Heart left ventricle (tissue), 16 donors: ENCODE data around the gene FRK. TPM values are rescaled to one million over a fixed set of nuclear protein-coding genes. Genes with fewer than 3 reads are reported as not detected.
A peak's percentile ranks its signal among the peaks of the same experiment; 100 is the strongest.
"Not testable (repeated sequence)": the region's sequence is repeated elsewhere in the genome, so short reads cannot be mapped to it uniquely, and the experiment has no call there.

Source experiments
- ATAC-seq, 4 donors: fragments of 200-7000 bp; cut with Tn5 transposase; one replicate each; pipeline ENCODE4 v1.9.1; 2020 to 2022; ENCODE audit warnings: moderate library complexity in 4 of 4, mild to moderate bottlenecking in 3 of 4, moderate number of reproducible peaks in 1 of 4
- DNase-seq, 5 donors: peaks; one replicate each; pipeline ENCODE4 v3.0.0-alpha.2; 2020
- H3K27ac ChIP-seq, 12 donors: fragments of 200-600 bp; sonication (generic) in 4 of 12; one replicate each; pipeline versions ENCODE4 v1.5.0 to v1.8.0; 2016 to 2022; ENCODE audit warnings: mild to moderate bottlenecking in 2 of 12
- H3K27me3 ChIP-seq, 9 donors: fragments of 200-600 bp; sonication (generic) in 2 of 9; one replicate each; pipeline versions ENCODE4 v1.5.1 to v1.8.0; 2016 to 2022; ENCODE audit warnings: mild to moderate bottlenecking in 3 of 9
- H3K36me3 ChIP-seq, 9 donors: fragments of 200-600 bp; sonication (generic) in 2 of 9; one replicate each; pipeline versions ENCODE4 v1.5.0 to v1.8.0; 2018 to 2022; ENCODE audit warnings: mild to moderate bottlenecking in 2 of 9
- H3K4me1 ChIP-seq, 12 donors: fragments of 200-600 bp; sonication (generic) in 4 of 12; one replicate each; pipeline versions ENCODE4 v1.5.0 to v1.8.0; 2016 to 2022; ENCODE audit warnings: mild to moderate bottlenecking in 3 of 12
- H3K4me3 ChIP-seq, 12 donors: fragments of 200-600 bp; sonication (generic) in 4 of 12; one replicate each; pipeline versions ENCODE4 v1.5.0 to v1.8.0; 2017 to 2022; ENCODE audit warnings: mild to moderate bottlenecking in 9 of 12, moderate library complexity in 4 of 12
- H3K9me3 ChIP-seq, 12 donors: fragments of 200-600 bp; sonication (generic) in 4 of 12; one replicate each; pipeline versions ENCODE4 v1.5.0 to v1.8.0; 2016 to 2022; ENCODE audit warnings: mild to moderate bottlenecking in 1 of 12
- POLR2A ChIP-seq, 2 donors: fragments of 450-650 bp; IDR thresholded peaks; one replicate each; pipeline ENCODE4 v1.6.1; 2017; ENCODE audit warnings: antibody characterized with exemption in 2 of 2, mild to moderate bottlenecking in 2 of 2, moderate library complexity in 2 of 2
- WGBS, 4 donors: extraction: QIAGEN DNeasy Blood & Tissue Kit in 2 of 4; methylation state at CpG; one replicate each; pipeline versions ENCODE4 v1.1.5 to v1.1.7; 2013 to 2018; 5-methylcytosine and 5-hydroxymethylcytosine counted together
- intact Hi-C, 10 donors: fragments of 100-400 bp; cut with DNase I; formaldehyde crosslinking; loops; one replicate each; pipeline versions ENCODE4 v1.11.1 to v1.14.2; 2022
- polyA plus RNA-seq, 2 donors: library from polyadenylated mRNA; stranded (reverse); fragments of 200-250 nt; gene quantifications; one replicate each; pipeline ENCODE4 v1.2.3, GENCODE V29; 2013
- total RNA-seq, 9 donors: library from RNA; depleted of rRNA in 2 of 9; stranded (reverse); fragments of >200 nt in 2 of 9; fragmentation: NEBNext Ultra II Directional in 3 of 9; extraction: Animal tissue kit (Norgen Biotek cat#: 25700) in 3 of 9; gene quantifications; one replicate each; pipeline versions ENCODE4 v1.1.0 to v1.2.4, GENCODE V29; 2016 to 2023
- TF ChIP-seq, protein P1 (sequence below), 12 donors: fragments of 200-600 bp; sonication (generic) in 4 of 12; IDR thresholded peaks; one replicate each; pipeline versions ENCODE4 v1.5.0 to v1.8.0; 2018 to 2022; ENCODE audit warnings: antibody characterized with exemption in 12 of 12, mild to moderate bottlenecking in 5 of 12
- donor health status: ischemic (EF 13 %, LVEDD 7.1; RV severe dilation, severe dysfunction).
- donor health status: healthy with polysubstance abuse.
- donor health status: DM: no; HTN: yes; CAD: no.
- donor health status: DM: no; HTN: no; CAD: no.
- donor health status: ischemic (EF 25% LVEDD 6.9; RV normal size, moderate dysfunction).
- donor health status: ischemic (EF 25% LVEDD 5.7; RV mildly dilated, moderate dysfunction).
- donor health status: healthy.
- donor health status: DM: yes; HTN: yes; CAD: no.
- donor health status: ischemic (EF 35%, LVEDD 5.7; RV mildly dilated, moderate dysfunction).
- donor health status: nonischemic (EF 11% LVEDD 7.7; RV severe dilation, severe dysfunction).
- donor health status: DM: yes; HTN: yes; CAD: no.
- donor health status: PGD.
- donor health status: ischemic (EF 29% LVEDD 5.4; RV normal size, mild dysfunction).
- donor health status: nonischemic (EF 23%, LVEDD 6.1; RV moderate dilation, normal function).

Gene FRK
- total and polyA plus RNA-seq, 11 donors = 1.4 to 10.8 (median 6.3) TPM

DNA sequence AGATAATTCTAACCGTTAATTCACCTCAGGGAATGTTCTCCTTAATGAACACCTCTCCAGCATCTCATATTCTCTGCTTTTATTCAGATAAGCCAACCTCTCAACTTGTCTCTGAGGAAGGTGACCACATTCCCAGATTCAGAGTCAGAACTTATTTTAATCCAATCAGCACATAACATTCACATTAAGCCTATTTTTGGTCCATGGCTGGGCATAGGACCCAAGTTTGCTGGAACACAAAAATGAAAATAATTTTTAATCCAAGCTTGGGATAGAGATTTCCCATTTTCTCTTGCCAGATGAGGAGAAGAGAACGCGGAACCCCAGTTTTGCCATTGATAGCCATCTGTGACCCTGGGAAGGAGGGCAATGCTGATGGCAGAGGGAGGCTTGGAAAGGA, 126.5 kb downstream of the FRK start:
- Histone ChIP-seq H3K9me3 (no peaks in the 10 kb centered on the region), H3K27me3 (no peaks in the 10 kb centered on the region), H3K4me1 (peaks cover 0 to 7% (median 0%) of the 10 kb centered on the region in 12 donors), H3K36me3 (no peaks in the 10 kb centered on the region), H3K4me3 (no peak overlapping the region), H3K27ac (peak overlapping the region in 2 of 12 donors; percentile 38 to 40)
- no peak for ATAC-seq
- intact Hi-C loops = no loop called here
- TF ChIP-seq, protein P1, sequence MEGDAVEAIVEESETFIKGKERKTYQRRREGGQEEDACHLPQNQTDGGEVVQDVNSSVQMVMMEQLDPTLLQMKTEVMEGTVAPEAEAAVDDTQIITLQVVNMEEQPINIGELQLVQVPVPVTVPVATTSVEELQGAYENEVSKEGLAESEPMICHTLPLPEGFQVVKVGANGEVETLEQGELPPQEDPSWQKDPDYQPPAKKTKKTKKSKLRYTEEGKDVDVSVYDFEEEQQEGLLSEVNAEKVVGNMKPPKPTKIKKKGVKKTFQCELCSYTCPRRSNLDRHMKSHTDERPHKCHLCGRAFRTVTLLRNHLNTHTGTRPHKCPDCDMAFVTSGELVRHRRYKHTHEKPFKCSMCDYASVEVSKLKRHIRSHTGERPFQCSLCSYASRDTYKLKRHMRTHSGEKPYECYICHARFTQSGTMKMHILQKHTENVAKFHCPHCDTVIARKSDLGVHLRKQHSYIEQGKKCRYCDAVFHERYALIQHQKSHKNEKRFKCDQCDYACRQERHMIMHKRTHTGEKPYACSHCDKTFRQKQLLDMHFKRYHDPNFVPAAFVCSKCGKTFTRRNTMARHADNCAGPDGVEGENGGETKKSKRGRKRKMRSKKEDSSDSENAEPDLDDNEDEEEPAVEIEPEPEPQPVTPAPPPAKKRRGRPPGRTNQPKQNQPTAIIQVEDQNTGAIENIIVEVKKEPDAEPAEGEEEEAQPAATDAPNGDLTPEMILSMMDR (IDR thresholded peaks at IDR 0.05) = no peak
- TF ChIP-seq POLR2A (IDR thresholded peaks at IDR 0.05) = no peak
- DNase-seq = no peak
- 68 to 79% (median 74%) methylated on average over 3 of the region's 3 CpGs for WGBS, 4 donors

- Histone ChIP-seq H3K27me3 (no peaks in the 10 kb centered on the region), H3K4me3 (no peak overlapping the region), H3K27ac (no peak overlapping the region), H3K36me3 (no peaks in the 10 kb centered on the region), H3K4me1 (peaks cover 0 to 7% (median 0%) of the 10 kb centered on the region in 12 donors), H3K9me3 (no peaks in the 10 kb centered on the region)
- WGBS, 4 donors = 44 to 76% (median 54%) methylated on average over 1 of the region's 1 CpG
- ATAC-seq = no peak
- intact Hi-C loops = no loop called here
- DNase-seq = no peak
- no peak for TF ChIP-seq POLR2A (IDR thresholded peaks at IDR 0.05)
- TF ChIP-seq, protein P1 (IDR thresholded peaks at IDR 0.05) = no peak
Observed at GRCh38 chr6:115932481-115932880, 128.2 kb downstream of the FRK start.

DNA sequence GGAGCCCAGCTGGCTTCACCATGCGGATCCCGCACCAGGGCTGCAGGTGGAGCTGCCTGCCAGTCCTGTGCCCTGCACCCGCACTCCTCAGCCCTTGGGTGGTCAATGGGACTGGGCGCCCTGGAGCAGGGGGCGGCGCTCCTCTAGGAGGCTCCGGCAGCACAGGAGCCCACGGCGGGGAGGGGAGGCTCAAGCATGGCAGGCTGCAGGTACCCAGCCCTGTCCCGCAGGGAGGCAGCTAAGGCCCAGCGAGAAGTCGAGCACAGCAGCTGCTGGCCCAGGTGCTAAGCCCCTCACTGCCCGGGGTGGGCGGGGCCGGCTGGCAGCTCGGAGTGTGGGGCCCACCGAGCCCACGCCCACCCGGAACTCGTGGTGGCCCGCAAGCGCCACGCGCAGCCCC, 132.7 kb downstream of the FRK start:
- H3K27me3 ChIP-seq, ATAC-seq, H3K4me1 ChIP-seq, H3K36me3 ChIP-seq, H3K27ac ChIP-seq, H3K4me3 ChIP-seq, H3K9me3 ChIP-seq, intact Hi-C loops: not testable (repeated sequence)
- DNase-seq = peak in 1 of 5 donors; percentile 53
- 93 to 98% (median 95%) methylated on average over 4 to 24 of the region's 24 CpGs for WGBS, 4 donors

DNA sequence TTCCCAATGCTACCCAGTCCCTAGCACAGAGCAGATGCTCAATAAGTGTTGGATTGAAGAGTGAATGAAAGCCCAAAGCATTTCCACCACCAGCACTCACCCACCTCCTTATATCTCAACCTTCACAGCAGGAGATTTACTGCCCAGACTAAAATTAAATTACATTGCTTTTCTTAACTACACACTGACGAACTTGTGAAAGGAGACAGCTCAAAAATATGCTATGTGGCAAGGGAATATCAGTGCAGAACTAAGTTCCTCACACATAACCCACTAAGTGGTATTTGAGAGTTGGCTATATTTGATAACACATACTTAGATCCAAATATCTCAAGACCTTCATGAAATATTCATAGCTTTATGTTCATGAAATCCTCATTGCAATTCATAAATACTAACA, 137.7 kb downstream of the FRK start:
- H3K36me3 ChIP-seq = no peaks in the 10 kb centered on the region
- DNase-seq (no peak), ATAC-seq (no peak)
- intact Hi-C loops = no loop called here
- 17 to 34% (median 29%) methylated on average over 1 of the region's 1 CpG for WGBS, 4 donors
- no peaks in the 10 kb centered on the region for H3K27me3 ChIP-seq
- no peak overlapping the region for H3K4me3 ChIP-seq
- H3K4me1 ChIP-seq = peaks cover 0 to 9% (median 0%) of the 10 kb centered on the region in 12 donors
- H3K9me3 ChIP-seq = no peaks in the 10 kb centered on the region
- TF ChIP-seq, protein P1 (IDR thresholded peaks at IDR 0.05) = no peak
- TF ChIP-seq POLR2A (IDR thresholded peaks at IDR 0.05) = no peak
- H3K27ac ChIP-seq = no peak overlapping the region

GRCh38 chr6:115914098-115914497, 146.6 kb downstream of the FRK start:
- Histone ChIP-seq H3K9me3 (no peaks in the 10 kb centered on the region), H3K36me3 (no peaks in the 10 kb centered on the region), H3K4me3 (no peak overlapping the region), H3K4me1 (no peaks in the 10 kb centered on the region), H3K27ac (no peak overlapping the region), H3K27me3 (peaks cover 0 to 2% (median 0%) of the 10 kb centered on the region in 9 donors)
- DNase-seq = no peak
- TF ChIP-seq, protein P1 (IDR thresholded peaks at IDR 0.05) = no peak
- TF ChIP-seq POLR2A (IDR thresholded peaks at IDR 0.05) = no peak
- intact Hi-C loops = no loop called here
- WGBS, 4 donors = 29 to 41% (median 35%) methylated on average over 2 of the region's 2 CpGs
- ATAC-seq = no peak
